RWPE1 (cell line): Measurements from ENCODE around the gene ENTHD1.
"Not testable (repeated sequence)": the region's sequence is repeated elsewhere in the genome, so short reads cannot be mapped to it uniquely, and the experiment has no call there.

ENCODE experiments used
- CTCF ChIA-PET: fragments of 350-600 bp; sonication (Branson Sonifier 250); formaldehyde crosslinking; extraction: SDS; loops from one replicate; lab custom pipeline; 2021; lab: Yijun Ruan, JAX
- POLR2A ChIA-PET: fragments of 400-600 bp; formaldehyde crosslinking; extraction: SDS; loops from one replicate; lab custom pipeline; 2020; ENCODE audit warnings: antibody characterized with exemption; ENCODE audit not compliant: low non-redundant PET; lab: Yijun Ruan, JAX
- DNase-seq: peaks from one replicate; pipeline ENCODE4 v3.0.0; 2012; ENCODE audit warnings: low spot score
- H3K27ac ChIP-seq: fragments of 450-650 bp; 2 replicates; pipeline ENCODE4 v1.5.1; 2017
- TF ChIP-seq, protein P1 (sequence below): fragments of 450-650 bp; conservative IDR thresholded peaks from 2 replicates; pipeline ENCODE4 v1.5.1; 2017; ENCODE audit warnings: low read depth, mild to moderate bottlenecking

Gene ENTHD1

DNA sequence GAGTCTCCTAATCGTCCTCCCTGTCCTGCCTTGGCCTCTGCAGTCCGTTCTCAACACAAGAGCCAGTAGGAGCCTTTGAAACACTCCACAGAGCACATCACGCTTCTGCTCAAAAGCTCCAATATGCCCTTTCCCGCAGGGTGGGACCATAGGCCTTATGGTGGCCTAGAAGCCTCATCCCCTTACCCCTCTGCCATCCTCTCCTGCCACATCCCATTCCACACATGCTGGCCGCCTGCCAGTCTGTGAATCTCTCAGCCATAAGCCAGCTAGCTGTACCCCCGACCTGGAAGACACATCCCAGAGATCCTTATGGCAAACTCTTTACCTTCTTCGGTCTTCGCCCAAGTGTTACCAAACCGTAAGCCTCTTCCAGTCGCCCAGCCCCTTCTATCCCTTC lies 157.8 kb downstream of the ENTHD1 start:
- ChIA-PET CTCF (no interaction called here), POLR2A (no interaction called here)
- DNase-seq, result no peak
- no peak overlapping the region for H3K27ac ChIP-seq
- TF ChIP-seq, protein P1, sequence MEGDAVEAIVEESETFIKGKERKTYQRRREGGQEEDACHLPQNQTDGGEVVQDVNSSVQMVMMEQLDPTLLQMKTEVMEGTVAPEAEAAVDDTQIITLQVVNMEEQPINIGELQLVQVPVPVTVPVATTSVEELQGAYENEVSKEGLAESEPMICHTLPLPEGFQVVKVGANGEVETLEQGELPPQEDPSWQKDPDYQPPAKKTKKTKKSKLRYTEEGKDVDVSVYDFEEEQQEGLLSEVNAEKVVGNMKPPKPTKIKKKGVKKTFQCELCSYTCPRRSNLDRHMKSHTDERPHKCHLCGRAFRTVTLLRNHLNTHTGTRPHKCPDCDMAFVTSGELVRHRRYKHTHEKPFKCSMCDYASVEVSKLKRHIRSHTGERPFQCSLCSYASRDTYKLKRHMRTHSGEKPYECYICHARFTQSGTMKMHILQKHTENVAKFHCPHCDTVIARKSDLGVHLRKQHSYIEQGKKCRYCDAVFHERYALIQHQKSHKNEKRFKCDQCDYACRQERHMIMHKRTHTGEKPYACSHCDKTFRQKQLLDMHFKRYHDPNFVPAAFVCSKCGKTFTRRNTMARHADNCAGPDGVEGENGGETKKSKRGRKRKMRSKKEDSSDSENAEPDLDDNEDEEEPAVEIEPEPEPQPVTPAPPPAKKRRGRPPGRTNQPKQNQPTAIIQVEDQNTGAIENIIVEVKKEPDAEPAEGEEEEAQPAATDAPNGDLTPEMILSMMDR, result no peak

DNA sequence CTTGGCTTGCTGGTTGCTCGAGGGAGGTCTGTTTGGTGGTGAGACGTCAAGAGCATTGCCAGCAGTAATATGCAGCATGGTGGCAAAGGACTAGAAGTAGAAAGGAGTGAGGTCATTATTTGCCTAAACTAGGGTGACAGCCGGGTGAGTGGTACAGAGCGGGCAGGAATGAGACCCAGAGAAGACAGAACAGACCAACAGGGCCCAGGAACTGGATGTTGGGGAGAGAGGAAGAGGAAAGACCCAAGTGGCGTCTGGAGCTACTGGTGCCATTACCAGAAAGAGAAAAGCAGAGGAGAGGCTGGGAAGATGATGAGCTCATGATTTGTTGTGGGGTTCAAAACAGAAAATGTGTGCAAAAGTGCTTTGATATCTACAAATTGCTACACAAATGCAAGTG lies 158.7 kb downstream of the ENTHD1 start:
- TF ChIP-seq, protein P1, result no peak
- CTCF ChIA-PET, result no interaction called here

DNA sequence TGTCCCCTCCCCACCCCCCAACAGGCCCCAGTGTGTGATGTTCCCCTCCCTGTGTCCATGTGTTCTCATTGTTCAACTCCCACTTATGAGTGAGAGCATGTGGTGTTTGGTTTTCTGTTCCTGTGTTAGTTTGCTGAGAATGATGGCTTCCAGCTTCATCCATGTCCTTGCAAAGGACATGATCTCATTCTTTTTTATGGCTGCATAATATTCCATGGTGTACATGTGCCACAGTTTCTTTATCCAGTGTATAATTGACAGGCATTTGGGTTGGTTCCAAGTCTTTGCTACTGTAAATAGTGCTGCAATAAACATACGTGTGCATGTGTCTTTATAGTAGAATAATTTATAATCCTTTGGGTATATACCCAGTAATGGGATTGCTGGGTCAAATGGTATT lies 159.5 kb downstream of the ENTHD1 start:
- POLR2A ChIA-PET, CTCF ChIA-PET, DNase-seq, H3K27ac ChIP-seq: not testable (repeated sequence)

More for the DNA sequence above, 158.7 kb downstream of the ENTHD1 start:
- DNase-seq, result no peak
- no peak overlapping the region for H3K27ac ChIP-seq
- POLR2A ChIA-PET, result no interaction called here

DNA sequence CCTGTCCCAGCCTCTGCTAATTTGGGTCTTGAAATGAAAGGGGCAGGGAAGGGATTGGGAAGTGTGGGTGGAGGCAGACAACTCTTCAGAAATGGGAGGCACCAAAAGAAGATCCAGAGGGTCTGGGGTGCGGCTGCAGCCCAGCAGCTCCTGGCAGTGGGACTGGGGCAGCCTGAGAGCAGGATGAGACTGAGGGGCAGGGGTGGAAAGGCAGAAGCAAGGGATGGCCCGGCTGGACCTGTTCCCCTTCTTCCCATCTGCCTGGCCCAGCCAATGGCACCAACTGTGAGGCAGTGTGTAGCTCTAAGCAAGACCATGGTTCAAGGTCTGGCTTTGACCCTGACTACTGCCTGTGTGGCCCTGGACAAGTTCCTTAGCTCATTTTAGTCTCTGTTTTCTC lies 160.4 kb downstream of the ENTHD1 start:
- POLR2A ChIA-PET, result no interaction called here
- H3K27ac ChIP-seq, result no peak overlapping the region
- TF ChIP-seq, protein P1, result no peak
- CTCF ChIA-PET, result interaction anchor here (0.6 kb wide), 1 partner anchor 103 kb away, joined by 6 read pairs; no protein-coding TSS in a partner anchor
- DNase-seq, result no peak

DNA sequence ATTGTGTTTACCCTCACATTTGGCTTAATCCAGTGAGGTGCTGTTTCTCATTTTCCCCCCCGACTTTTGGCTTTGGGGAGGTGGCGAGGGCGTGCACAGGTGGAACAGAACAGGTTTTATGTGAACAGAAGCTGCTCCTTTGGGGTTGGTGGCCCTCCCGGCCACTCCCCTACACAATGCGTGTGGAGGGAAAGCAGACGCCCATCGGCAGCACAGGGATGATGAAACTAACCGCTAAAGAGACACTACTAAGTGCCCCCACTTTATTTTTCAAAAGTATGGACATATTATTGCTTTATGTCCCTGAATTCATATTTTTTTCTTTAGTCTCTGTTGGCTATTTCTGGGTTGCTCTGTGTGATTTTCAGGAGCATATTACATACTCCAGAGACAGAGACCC lies 160.9 kb downstream of the ENTHD1 start:
- no peak overlapping the region for H3K27ac ChIP-seq

DNA sequence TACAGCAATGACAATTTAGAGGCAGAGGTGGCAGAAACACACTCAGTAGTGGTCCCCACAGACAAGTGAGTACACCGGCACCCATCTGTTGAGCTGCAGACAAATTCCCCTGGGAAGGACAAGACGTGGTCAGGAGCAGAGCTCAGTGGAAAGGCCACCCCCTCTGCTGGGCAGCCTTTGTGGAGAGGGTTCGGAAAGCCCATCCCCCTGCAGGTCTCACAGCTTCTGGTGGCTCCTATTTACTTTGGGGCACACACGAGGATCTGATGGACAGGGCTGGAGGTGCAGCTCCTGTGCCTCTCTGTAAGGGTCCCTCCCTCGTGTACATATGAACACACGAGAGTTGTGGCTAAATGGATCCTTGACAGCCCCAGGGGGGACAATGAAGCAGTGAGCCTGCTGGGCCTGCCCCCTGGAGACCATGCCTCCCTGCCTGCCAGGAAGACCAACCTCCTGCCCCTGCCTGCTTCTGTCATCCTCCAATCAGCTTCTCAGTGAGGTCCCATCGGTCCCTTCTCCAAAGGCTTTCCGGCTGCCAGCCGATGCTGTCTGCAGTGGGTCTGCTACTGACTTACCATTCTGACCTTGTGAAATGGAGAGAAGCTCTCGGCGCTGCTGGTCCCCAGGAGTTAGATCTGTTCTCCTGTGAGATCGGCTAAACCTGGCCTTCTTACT lies 161.5 kb downstream of the ENTHD1 start:
- ChIA-PET POLR2A (interaction anchor here (0.7 kb wide), 1 partner anchor 25 kb away, joined by 4 read pairs; no protein-coding TSS in a partner anchor), CTCF (no interaction called here)
- H3K27ac ChIP-seq, result no peak overlapping the region
- no peak for DNase-seq
- TF ChIP-seq, protein P1, result no peak

More for the DNA sequence above, 160.9 kb downstream of the ENTHD1 start:
- no peak for DNase-seq
- ChIA-PET POLR2A (no interaction called here), CTCF (no interaction called here)
- TF ChIP-seq, protein P1, result no peak

DNA sequence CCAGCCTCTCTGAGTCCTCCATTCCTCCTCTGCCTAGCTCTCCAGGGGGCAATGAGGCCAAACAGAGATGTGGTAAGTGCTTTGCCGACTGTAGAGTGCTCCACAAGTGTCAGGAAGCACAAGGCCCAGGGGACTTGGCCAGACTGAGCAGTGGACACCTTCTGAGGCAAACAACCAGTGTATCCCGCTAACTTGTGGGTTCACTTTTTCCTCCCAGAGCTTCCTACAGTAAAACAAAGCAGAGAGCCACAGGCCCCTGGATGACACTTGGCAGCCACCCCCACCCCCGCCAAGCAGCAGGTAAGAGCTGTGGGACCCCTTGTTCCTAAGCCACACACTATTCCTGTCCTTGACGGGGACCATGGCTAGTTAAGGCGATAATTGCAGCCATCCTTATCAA lies 162.1 kb downstream of the ENTHD1 start:
- ChIA-PET CTCF (interaction anchor here (0.5 kb wide), 1 partner anchor 1051 kb away, joined by 3 read pairs; no protein-coding TSS in a partner anchor), POLR2A (interaction anchor here (0.7 kb wide), 1 partner anchor 24 kb away, joined by 4 read pairs; no protein-coding TSS in a partner anchor)
- H3K27ac ChIP-seq, result no peak overlapping the region
- no peak for DNase-seq
- TF ChIP-seq, protein P1, result no peak
